Activated B cell treated with CpG ODN at 0.5 μM for 24 hours (primary cell): ENCODE measurements around the gene CA4. TPM values are rescaled to one million over a fixed set of nuclear protein-coding genes. Genes with fewer than 3 reads are reported as not detected.
"Not testable (repeated sequence)": the region's sequence is repeated elsewhere in the genome, so short reads cannot be mapped to it uniquely, and the experiment has no call there.

ENCODE experiments used
- ATAC-seq: fragments of 200-7000 bp; cut with Tn5 transposase; one replicate; pipeline ENCODE4 v1.10.0; 2021; ENCODE audit warnings: low read depth, mild to moderate bottlenecking, moderate library complexity
- CTCF ChIA-PET: fragments of 350-600 bp; sonication (Branson Sonifier 250); formaldehyde crosslinking; loops from one replicate; lab custom pipeline; 2021; ENCODE audit warnings: antibody characterized with exemption; lab: Charles Lee
- POLR2A ChIA-PET: fragments of 350-600 bp; sonication (Branson Sonifier 250); formaldehyde crosslinking; loops from one replicate; lab custom pipeline; 2021; ENCODE audit warnings: antibody characterized with exemption; lab: Charles Lee
- DNase-seq: peaks from one replicate; pipeline ENCODE4 v3.0.0; 2022
- H3K27ac Mint-ChIP-seq: one replicate; pipeline ENCODE4 v1.8.0; 2020; ENCODE audit warnings: mixed read lengths
- H3K27me3 Mint-ChIP-seq: one replicate; pipeline ENCODE4 v1.8.0; 2021; ENCODE audit warnings: mixed read lengths
- H3K36me3 Mint-ChIP-seq: one replicate; pipeline ENCODE4 v1.8.0; 2021; ENCODE audit warnings: low read depth, mixed read lengths
- H3K4me1 Mint-ChIP-seq: one replicate; pipeline ENCODE4 v1.8.0; 2021; ENCODE audit warnings: mixed read lengths
- H3K4me3 Mint-ChIP-seq: one replicate; pipeline ENCODE4 v1.8.0; 2020; ENCODE audit warnings: mild to moderate bottlenecking, mixed read lengths
- H3K9me3 Mint-ChIP-seq: one replicate; pipeline ENCODE4 v1.8.0; 2020; ENCODE audit warnings: mixed read lengths
- CTCF ChIP-seq: fragments of 200-600 bp; IDR thresholded peaks from one replicate; pipeline ENCODE4 v1.8.0; 2022; ENCODE audit warnings: antibody characterized with exemption, mild to moderate bottlenecking
- intact Hi-C: fragments of 100-400 bp; cut with micrococcal nuclease; formaldehyde crosslinking; loops from one replicate; pipeline ENCODE4 v1.15.1; 2024
- total RNA-seq: library from RNA; stranded (reverse); gene quantifications from 2 replicates; pipeline ENCODE4 v1.2.3, GENCODE V29; 2022

Gene CA4
- total RNA-seq, 1 donor from 2014 or later, result not detected

- ChIA-PET CTCF (no interaction called here), POLR2A (no interaction called here)
- H3K4me3 Mint-ChIP-seq, result no peak overlapping the region
- no peak for TF ChIP-seq CTCF
- H3K9me3 Mint-ChIP-seq, result no peaks in the 10 kb centered on the region
- DNase-seq (no peak), ATAC-seq (no peak)
- H3K27me3 Mint-ChIP-seq, result no peaks in the 10 kb centered on the region
- no peak overlapping the region for H3K27ac Mint-ChIP-seq
- intact Hi-C loops, result no loop called here
- H3K4me1 Mint-ChIP-seq, result peaks cover 10% of the 10 kb centered on the region
- peaks cover 2% of the 10 kb centered on the region for H3K36me3 Mint-ChIP-seq
These were observed 21.3 kb downstream of the CA4 start for GRCh38 chr17:60170835-60171752.

- Mint-ChIP-seq H3K36me3 (peaks cover 8% of the 10 kb centered on the region), H3K27me3 (no peaks in the 10 kb centered on the region), H3K9me3 (no peaks in the 10 kb centered on the region), H3K4me3 (no peak overlapping the region), H3K27ac (no peak overlapping the region), H3K4me1 (peaks cover 10% of the 10 kb centered on the region)
- POLR2A ChIA-PET, result no interaction called here
- ATAC-seq (no peak), DNase-seq (no peak)
- intact Hi-C loops, result no loop called here
- CTCF ChIA-PET, result no interaction called here
- no peak for TF ChIP-seq CTCF
These were observed 21.9 kb downstream of the CA4 start for GRCh38 chr17:60171753-60172079.

- no peak for DNase-seq
- CTCF ChIA-PET, result no interaction called here
- Mint-ChIP-seq H3K27ac (no peak overlapping the region), H3K36me3 (peaks cover 17% of the 10 kb centered on the region), H3K4me1 (peaks cover 8% of the 10 kb centered on the region), H3K27me3 (no peaks in the 10 kb centered on the region), H3K4me3 (no peak overlapping the region), H3K9me3 (no peaks in the 10 kb centered on the region)
- POLR2A ChIA-PET, result no interaction called here
- intact Hi-C loops, result no loop called here
- TF ChIP-seq CTCF, result no peak
- no peak for ATAC-seq
These were observed 23.6 kb downstream of the CA4 start for GRCh38 chr17:60173304-60173819.

GRCh38 chr17:60174035-60174434 lies 24.3 kb downstream of the CA4 start:
- POLR2A ChIA-PET, result no interaction called here
- CTCF ChIA-PET, result no interaction called here
- intact Hi-C loops, result no loop called here
- Mint-ChIP-seq H3K27ac (no peak overlapping the region), H3K4me1 (peaks cover 8% of the 10 kb centered on the region), H3K9me3 (no peaks in the 10 kb centered on the region), H3K4me3 (no peak overlapping the region), H3K27me3 (no peaks in the 10 kb centered on the region), H3K36me3 (peaks cover 22% of the 10 kb centered on the region)
- TF ChIP-seq CTCF, result no peak
- ATAC-seq (no peak), DNase-seq (no peak)

GRCh38 chr17:60174767-60175166 lies 25.0 kb downstream of the CA4 start:
- peaks cover 28% of the 10 kb centered on the region for H3K36me3 Mint-ChIP-seq
- intact Hi-C loops, H3K27me3 Mint-ChIP-seq, H3K4me1 Mint-ChIP-seq, ATAC-seq, H3K4me3 Mint-ChIP-seq, DNase-seq, H3K27ac Mint-ChIP-seq, CTCF ChIA-PET, H3K9me3 Mint-ChIP-seq: not testable (repeated sequence)
- POLR2A ChIA-PET, result interaction anchor here (0.7 kb wide), 1 partner anchor 37 kb away, joined by 8 read pairs; no protein-coding TSS in a partner anchor

- ATAC-seq, H3K27me3 Mint-ChIP-seq, CTCF ChIA-PET, H3K4me3 Mint-ChIP-seq, H3K9me3 Mint-ChIP-seq, DNase-seq, intact Hi-C loops, POLR2A ChIA-PET, H3K4me1 Mint-ChIP-seq, H3K27ac Mint-ChIP-seq: not testable (repeated sequence)
- H3K36me3 Mint-ChIP-seq, result peaks cover 46% of the 10 kb centered on the region
These were observed 27.0 kb downstream of the CA4 start for GRCh38 chr17:60176763-60177162.

- H3K27ac Mint-ChIP-seq, H3K27me3 Mint-ChIP-seq, H3K4me3 Mint-ChIP-seq, H3K4me1 Mint-ChIP-seq, DNase-seq, CTCF ChIA-PET, ATAC-seq, H3K9me3 Mint-ChIP-seq, POLR2A ChIA-PET, intact Hi-C loops: not testable (repeated sequence)
- peaks cover 57% of the 10 kb centered on the region for H3K36me3 Mint-ChIP-seq
These were observed 28.4 kb downstream of the CA4 start for GRCh38 chr17:60178180-60178579.

- H3K4me1 Mint-ChIP-seq, H3K27me3 Mint-ChIP-seq, DNase-seq, H3K9me3 Mint-ChIP-seq, H3K27ac Mint-ChIP-seq, H3K4me3 Mint-ChIP-seq, intact Hi-C loops, POLR2A ChIA-PET, ATAC-seq, CTCF ChIA-PET: not testable (repeated sequence)
- peaks cover 74% of the 10 kb centered on the region for H3K36me3 Mint-ChIP-seq
These were observed 30.6 kb downstream of the CA4 start for GRCh38 chr17:60180380-60180779.
